ENCODE measurements around the gene ERMN. TPM values are rescaled to one million over a fixed set of nuclear protein-coding genes. Genes with fewer than 3 reads are reported as not detected.

ERMN gene
- total RNA-seq, 1 donor from 2014 or later: not detected

Other genes starting within 250 kb of the ERMN start
- 0.30 TPM for gene GALNT5, start 68.1 kb downstream of the ERMN start, total RNA-seq
- gene CYTIP, start 118.3 kb upstream of the ERMN start, total RNA-seq: 1.7 TPM